ENCODE data around the gene ZFYVE27.
A peak's percentile ranks its signal among the peaks of the same experiment; 100 is the strongest.

Gene ZFYVE27

GRCh38 chr10:97768322-97769315 is 31.7 kb downstream of the ZFYVE27 start:
- Histone ChIP-seq H3K27me3 (peaks cover 39% of the 10 kb centered on the region), H3K4me3 (ENCODE audit: low read depth, low read length) (no peak overlapping the region), H3K9me3 (no peaks in the 10 kb centered on the region), H3K36me3 (no peaks in the 10 kb centered on the region), H3K4me1 (no peaks in the 10 kb centered on the region)
- no peak for TF ChIP-seq CTCF (IDR thresholded peaks at IDR 0.05; ENCODE audit: low read depth, low read length)
- DNase-seq: no peak

- TF ChIP-seq CTCF (IDR thresholded peaks at IDR 0.05; ENCODE audit: low read depth, low read length): no peak
- Histone ChIP-seq H3K36me3 (no peaks in the 10 kb centered on the region), H3K27me3 (peaks cover 46% of the 10 kb centered on the region), H3K4me3 (ENCODE audit: low read depth, low read length) (no peak overlapping the region), H3K9me3 (no peaks in the 10 kb centered on the region), H3K4me1 (no peaks in the 10 kb centered on the region)
- DNase-seq: no peak
These were observed 33.3 kb downstream of the ZFYVE27 start for GRCh38 chr10:97770255-97770654.

GRCh38 chr10:97771055-97771891 is 34.3 kb downstream of the ZFYVE27 start:
- Histone ChIP-seq H3K9me3 (no peaks in the 10 kb centered on the region), H3K4me3 (ENCODE audit: low read depth, low read length) (0 out of 2 replicates have a peak overlapping the region, but pooled peaks have one; percentile 19), H3K36me3 (no peaks in the 10 kb centered on the region), H3K4me1 (no peaks in the 10 kb centered on the region), H3K27me3 (peaks cover 46% of the 10 kb centered on the region)
- DNase-seq: peak; percentile 30
- no peak for TF ChIP-seq CTCF (IDR thresholded peaks at IDR 0.05; ENCODE audit: low read depth, low read length)

GRCh38 chr10:97771913-97772823 is 35.2 kb downstream of the ZFYVE27 start, which contains the start of gene SFRP5:
TSS of gene SFRP5 (minus strand) at chr10:97771999. CDS start at chr10:97771833, 166 bp downstream.
- Histone ChIP-seq H3K4me3 (ENCODE audit: low read depth, low read length) (0 out of 2 replicates have a peak within 1 kb of the TSS, but pooled peaks have one; percentile 19), H3K9me3 (no peaks in the 10 kb centered on the region), H3K4me1 (no peaks in the 10 kb centered on the region), H3K36me3 (no peaks in the 10 kb centered on the region), H3K27me3 (peaks cover 46% of the 10 kb centered on the region)
- no peak for DNase-seq
- TF ChIP-seq CTCF (IDR thresholded peaks at IDR 0.05; ENCODE audit: low read depth, low read length): no peak

- Histone ChIP-seq H3K4me1 (no peaks in the 10 kb centered on the region), H3K27me3 (peaks cover 46% of the 10 kb centered on the region), H3K4me3 (ENCODE audit: low read depth, low read length) (no peak overlapping the region), H3K9me3 (no peaks in the 10 kb centered on the region), H3K36me3 (no peaks in the 10 kb centered on the region)
- DNase-seq: no peak
- TF ChIP-seq CTCF (IDR thresholded peaks at IDR 0.05; ENCODE audit: low read depth, low read length): no peak
These were observed 36.2 kb downstream of the ZFYVE27 start for GRCh38 chr10:97773096-97773495.

Data from BE2C (cell line).